Kidney epithelial cell (primary cell): ENCODE measurements around the gene SEC24C. TPM values are rescaled to one million over a fixed set of nuclear protein-coding genes. Genes with fewer than 3 reads are reported as not detected.

Experiments used
- DNase-seq: peaks from one replicate; pipeline ENCODE4 v3.0.0-alpha.2; 2010; ENCODE audit warnings: low read depth
- H3K27me3 ChIP-seq: 2 replicates; pipeline ENCODE4 v1.6.0; 2011; ENCODE audit warnings: low read length; ENCODE audit not compliant: control insufficient read depth, insufficient read depth
- H3K36me3 ChIP-seq: 2 replicates; pipeline ENCODE4 v1.5.1; 2011; ENCODE audit warnings: low read length; ENCODE audit not compliant: control insufficient read depth, insufficient read depth
- H3K4me3 ChIP-seq: 2 replicates; pipeline ENCODE4 v1.5.1; 2011; ENCODE audit warnings: low read depth, mild to moderate bottlenecking, control low read depth, low read length
- CTCF ChIP-seq: IDR thresholded peaks from 2 replicates; pipeline ENCODE4 v1.5.1; 2011; ENCODE audit warnings: mild to moderate bottlenecking, moderate library complexity, low read length, control low read depth, inconsistent platforms; ENCODE audit not compliant: insufficient read depth, poor library complexity, severe bottlenecking
- total RNA-seq: library from RNA; depleted of rRNA; stranded (reverse); fragments of >200 nt; gene quantifications from 2 replicates; pipeline ENCODE4 v1.2.3, GENCODE V29; 2015

Gene SEC24C
- total RNA-seq, 1 donor from 2014 or later: 61.0 TPM

GRCh38 chr10:73819513-73820093 lies 75.4 kb downstream of the SEC24C start:
- peaks cover 1% of the 10 kb centered on the region for H3K36me3 ChIP-seq
- H3K4me3 ChIP-seq: no peak overlapping the region
- H3K27me3 ChIP-seq: no peaks in the 10 kb centered on the region
- TF ChIP-seq CTCF: peak; percentile 9
- DNase-seq: no peak

Other genes with a start within 250 kb of the SEC24C start
- gene PPP3CB, start 248.3 kb upstream of the SEC24C start, total RNA-seq: 18.7 and 21.9 TPM in 2 replicates
- 64.2 and 77.6 TPM in 2 replicates for gene USP54, start 153.0 kb upstream of the SEC24C start, total RNA-seq
- gene MYOZ1, start 102.9 kb upstream of the SEC24C start, total RNA-seq: 0.55 and 0.92 TPM in 2 replicates
- gene SYNPO2L, start 88.3 kb upstream of the SEC24C start, total RNA-seq: not detected in 2 replicates
- 2.6 and 2.9 TPM in 2 replicates for gene AGAP5, start 46.3 kb upstream of the SEC24C start, total RNA-seq
- 41.8 and 46.8 TPM in 2 replicates for gene CHCHD1, start 37.7 kb downstream of the SEC24C start, total RNA-seq
- 66.7 and 90.8 TPM in 2 replicates for gene ZSWIM8, start 41.2 kb downstream of the SEC24C start, total RNA-seq
- 30.1 and 35.5 TPM in 2 replicates for gene NDST2, start 67.2 kb downstream of the SEC24C start, total RNA-seq
- gene CAMK2G, start 130.2 kb downstream of the SEC24C start, total RNA-seq: 12.7 and 18.8 TPM in 2 replicates
- 709 and 758 TPM in 2 replicates for gene PLAU, start 166.8 kb downstream of the SEC24C start, total RNA-seq